H9 (cell line): ENCODE measurements around the gene CD79B. TPM values are rescaled to one million over a fixed set of nuclear protein-coding genes. Genes with fewer than 3 reads are reported as not detected.

Experiments
- DNase-seq: peaks from one replicate; pipeline ENCODE4 v3.0.0-alpha.2; 2017
- H2AFZ ChIP-seq: one replicate; pipeline ENCODE4 v1.6.1; 2013; ENCODE audit warnings: mild to moderate bottlenecking, low read length, control low read depth, moderate library complexity
- H2AK5ac ChIP-seq: 2 replicates; pipeline ENCODE4 v1.6.1; 2013; ENCODE audit warnings: low read length, control low read depth, mixed read lengths; ENCODE audit not compliant: insufficient read length
- H2BK120ac ChIP-seq: one replicate; pipeline ENCODE4 v1.6.1; 2013; ENCODE audit warnings: low read depth, mild to moderate bottlenecking, low read length, control low read depth, inconsistent platforms; ENCODE audit not compliant: poor library complexity, severe bottlenecking
- H2BK12ac ChIP-seq: 2 replicates; pipeline ENCODE4 v1.6.1; 2013; ENCODE audit warnings: low read length, control low read depth, mixed read lengths, low read depth; ENCODE audit not compliant: insufficient read length
- H2BK15ac ChIP-seq: 2 replicates; pipeline ENCODE4 v1.6.1; 2013; ENCODE audit warnings: low read depth, low read length, control low read depth
- H2BK20ac ChIP-seq: one replicate; pipeline ENCODE4 v1.6.1; 2013; ENCODE audit warnings: low read depth, mild to moderate bottlenecking, low read length, control low read depth, inconsistent platforms; ENCODE audit not compliant: poor library complexity, severe bottlenecking
- H2BK5ac ChIP-seq: 2 replicates; pipeline ENCODE4 v1.6.1; 2013; ENCODE audit warnings: low read length, control low read depth, mixed read lengths; ENCODE audit not compliant: insufficient read length
- H3K14ac ChIP-seq: 2 replicates; pipeline ENCODE4 v1.6.1; 2013; ENCODE audit warnings: low read length, control low read depth; ENCODE audit not compliant: insufficient read depth
- H3K18ac ChIP-seq: 2 replicates; pipeline ENCODE4 v1.6.1; 2013; ENCODE audit warnings: low read depth, mild to moderate bottlenecking, mixed read lengths, low read length, control low read depth; ENCODE audit not compliant: insufficient read length
- H3K23ac ChIP-seq: 2 replicates; pipeline ENCODE4 v1.6.1; 2013; ENCODE audit warnings: low read length, control low read depth, mixed read lengths, low read depth; ENCODE audit not compliant: insufficient read length
- H3K23me2 ChIP-seq: 2 replicates; pipeline ENCODE4 v1.6.1; 2013; ENCODE audit warnings: low read depth, mild to moderate bottlenecking, mixed read lengths, low read length, control low read depth; ENCODE audit not compliant: insufficient read length, poor library complexity, severe bottlenecking
- H3K27ac ChIP-seq: 2 replicates; pipeline ENCODE4 v1.5.1; 2013; ENCODE audit warnings: low read length, control low read depth, mixed read lengths, low read depth; ENCODE audit not compliant: insufficient read length
- H3K27me3 ChIP-seq: 2 replicates; pipeline ENCODE4 v1.6.1; 2013; ENCODE audit warnings: low read length, control low read depth, inconsistent platforms; ENCODE audit not compliant: insufficient read depth
- H3K4ac ChIP-seq: 2 replicates; pipeline ENCODE4 v1.6.1; 2013; ENCODE audit warnings: low read depth, mild to moderate bottlenecking, control low read depth, inconsistent platforms, low read length, moderate library complexity
- H3K4me1 ChIP-seq: 2 replicates; pipeline ENCODE4 v1.6.1; 2013; ENCODE audit warnings: low read length, control low read depth, inconsistent platforms; ENCODE audit not compliant: insufficient read depth
- H3K4me2 ChIP-seq: 2 replicates; pipeline ENCODE4 v1.6.1; 2013; ENCODE audit warnings: low read length, control low read depth, mixed read lengths; ENCODE audit not compliant: insufficient read length, insufficient read depth
- H3K56ac ChIP-seq: 2 replicates; pipeline ENCODE4 v1.6.1; 2013; ENCODE audit warnings: low read depth, mild to moderate bottlenecking, mixed read lengths, low read length, control low read depth; ENCODE audit not compliant: insufficient read length
- H3K79me1 ChIP-seq: 2 replicates; pipeline ENCODE4 v1.6.1; 2013; ENCODE audit warnings: low read depth, mild to moderate bottlenecking, moderate library complexity, low read length, control low read depth, inconsistent platforms; ENCODE audit not compliant: insufficient read depth, poor library complexity, severe bottlenecking
- H3K79me2 ChIP-seq: 2 replicates; pipeline ENCODE4 v1.6.1; 2013; ENCODE audit warnings: low read length, control low read depth, inconsistent platforms; ENCODE audit not compliant: insufficient read depth
- H3K9ac ChIP-seq: 2 replicates; pipeline ENCODE4 v1.6.1; 2013; ENCODE audit warnings: low read length, control low read depth, mixed read lengths; ENCODE audit not compliant: insufficient read length; ENCODE audit errors: extremely low read depth
- H3K9me3 ChIP-seq: one replicate; pipeline ENCODE4 v1.6.1; 2013; ENCODE audit warnings: low read depth, low read length, inconsistent platforms; ENCODE audit not compliant: control insufficient read depth
- H3T11ph ChIP-seq: one replicate; pipeline ENCODE4 v1.6.1; 2013; ENCODE audit warnings: mild to moderate bottlenecking, low read length, control low read depth, inconsistent platforms
- H4K20me1 ChIP-seq: one replicate; pipeline ENCODE4 v1.6.1; 2013; ENCODE audit not compliant: control insufficient read depth, insufficient read length, insufficient read depth
- H4K5ac ChIP-seq: 2 replicates; pipeline ENCODE4 v1.6.1; 2013; ENCODE audit warnings: low read depth, mild to moderate bottlenecking, mixed read lengths, low read length, control low read depth; ENCODE audit not compliant: insufficient read length
- H4K8ac ChIP-seq: replicated peaks from 2 replicates; pipeline ENCODE4 v1.6.1; 2013; ENCODE audit warnings: low read length, control low read depth, mixed read lengths, low read depth; ENCODE audit not compliant: insufficient read length
- H4K91ac ChIP-seq: 2 replicates; pipeline ENCODE4 v1.6.1; 2013; ENCODE audit warnings: low read depth, mild to moderate bottlenecking, moderate library complexity, mixed read lengths, low read length, control low read depth; ENCODE audit not compliant: insufficient read length
- H3K27ac Mint-ChIP-seq, 3 experiments: 2 replicates in 2 of 3; 3 replicates in 1 of 3; pipeline ENCODE4 v1.8.0; 2020 to 2021; ENCODE audit warnings: mixed read lengths in 3 of 3, mild to moderate bottlenecking in 1 of 3, moderate library complexity in 1 of 3
- H3K27me3 Mint-ChIP-seq: 2 replicates; pipeline ENCODE4 v1.8.0; 2021; ENCODE audit warnings: low read depth, mild to moderate bottlenecking, moderate library complexity, mixed read lengths
- H3K36me3 Mint-ChIP-seq, 3 experiments: 2 replicates in 2 of 3; 3 replicates in 1 of 3; pipeline ENCODE4 v1.8.0; 2020 to 2021; ENCODE audit warnings: low read depth in 3 of 3, mixed read lengths in 3 of 3; ENCODE audit not compliant: insufficient read depth in 1 of 3
- H3K4me1 Mint-ChIP-seq, 2 experiments: 2 replicates each; pipeline ENCODE4 v1.8.0; 2020; ENCODE audit warnings: mixed read lengths in 2 of 2
- H3K4me3 Mint-ChIP-seq, 2 experiments: 2 replicates in 1 of 2; 3 replicates in 1 of 2; pipeline ENCODE4 v1.8.0; 2020 to 2021; ENCODE audit warnings: mild to moderate bottlenecking in 2 of 2, mixed read lengths in 2 of 2, moderate library complexity in 1 of 2
- H3K9me3 Mint-ChIP-seq, 2 experiments: 2 replicates in 1 of 2; 3 replicates in 1 of 2; pipeline ENCODE4 v1.8.0; 2020; ENCODE audit warnings: mild to moderate bottlenecking in 2 of 2, mixed read lengths in 2 of 2, moderate library complexity in 1 of 2
- CTCF ChIP-seq: fragments of 200-600 bp; sonication (generic); conservative IDR thresholded peaks from 3 replicates; pipeline ENCODE4 v1.8.0; 2021; ENCODE audit warnings: antibody characterized with exemption, mild to moderate bottlenecking
- WGBS: extraction: QIAGEN DNeasy Blood & Tissue Kit; methylation state at CpG from one replicate; pipeline ENCODE4 v1.1.7; 2013; ENCODE audit warnings: missing lambda C conversion rate, low lambda C conversion rate, mixed read lengths; ENCODE audit not compliant: insufficient read length; ENCODE audit errors: extremely low coverage; 5-methylcytosine and 5-hydroxymethylcytosine counted together
- total RNA-seq: library from RNA; stranded (reverse); gene quantifications from 2 replicates; pipeline ENCODE4 v1.2.1, GENCODE V29; 2021

CD79B gene
- total RNA-seq, 1 experiment from 2014 or later = 0.96 TPM

GRCh38 chr17:63966646-63967264, 34.6 kb upstream of the CD79B start:
- Histone ChIP-seq H3K4me1 (no peaks in the 10 kb centered on the region), H4K91ac (no peak overlapping the region), H2AFZ (no peak overlapping the region), H3K23me2 (peaks cover 3% of the 10 kb centered on the region), H3K79me1 (no peaks in the 10 kb centered on the region), H3K27ac (no peak overlapping the region), H2BK12ac (no peak overlapping the region), H3K14ac (no peak overlapping the region), H3K56ac (no peak overlapping the region), H4K20me1 (no peaks in the 10 kb centered on the region), H2BK5ac (no peak overlapping the region), H3K9ac (no peak overlapping the region), H3K27me3 (no peaks in the 10 kb centered on the region), H4K5ac (no peak overlapping the region), H2AK5ac (no peak overlapping the region), H3K4me2 (no peak overlapping the region), H3K9me3 (no peaks in the 10 kb centered on the region), H2BK120ac (no peak overlapping the region), H3T11ph (no peak overlapping the region), H3K79me2 (no peaks in the 10 kb centered on the region), H2BK20ac (no peak overlapping the region), H3K4ac (no peak overlapping the region), H3K23ac (no peak overlapping the region), H3K18ac (no peak overlapping the region), H4K8ac (no peak overlapping the region), H2BK15ac (no peak overlapping the region)
- no peak for TF ChIP-seq CTCF
- Mint-ChIP-seq H3K36me3 (no peaks in the 10 kb centered on the region), H3K27me3 (peaks cover 4% of the 10 kb centered on the region; the same call in 1 of the 2 replicates), H3K9me3 (no peaks in the 10 kb centered on the region; a peak in 1 of 5 replicates), H3K27ac (no peak overlapping the region), H3K4me3 (no peak overlapping the region), H3K4me1 (peaks cover 10% of the 10 kb centered on the region in 2 experiments)
- no CpG with 5 or more reads among the region's 11 CpGs for WGBS
- DNase-seq = no peak
